Subcutaneous adipose tissue (tissue), 4 donors: ENCODE data around the gene SIK3. TPM values are rescaled to one million over a fixed set of nuclear protein-coding genes. Genes with fewer than 3 reads are reported as not detected.

ENCODE experiments used
- total RNA-seq, 4 donors: library from RNA; depleted of rRNA; stranded (reverse); fragments of >200 nt; gene quantifications; one replicate each; pipeline ENCODE4 v1.1.0, GENCODE V29; 2016
- TF ChIP-seq, protein P1 (sequence below): fragments of 450-650 bp; IDR thresholded peaks from one replicate; pipeline ENCODE4 v1.5.1; 2016; ENCODE audit warnings: low read depth, mild to moderate bottlenecking, control low read depth, antibody characterized with exemption, moderate library complexity

The SIK3 gene
- total RNA-seq, 4 donors from 2014 or later: 27.7 to 44.8 (median 40.3) TPM

- TF ChIP-seq, protein P1, sequence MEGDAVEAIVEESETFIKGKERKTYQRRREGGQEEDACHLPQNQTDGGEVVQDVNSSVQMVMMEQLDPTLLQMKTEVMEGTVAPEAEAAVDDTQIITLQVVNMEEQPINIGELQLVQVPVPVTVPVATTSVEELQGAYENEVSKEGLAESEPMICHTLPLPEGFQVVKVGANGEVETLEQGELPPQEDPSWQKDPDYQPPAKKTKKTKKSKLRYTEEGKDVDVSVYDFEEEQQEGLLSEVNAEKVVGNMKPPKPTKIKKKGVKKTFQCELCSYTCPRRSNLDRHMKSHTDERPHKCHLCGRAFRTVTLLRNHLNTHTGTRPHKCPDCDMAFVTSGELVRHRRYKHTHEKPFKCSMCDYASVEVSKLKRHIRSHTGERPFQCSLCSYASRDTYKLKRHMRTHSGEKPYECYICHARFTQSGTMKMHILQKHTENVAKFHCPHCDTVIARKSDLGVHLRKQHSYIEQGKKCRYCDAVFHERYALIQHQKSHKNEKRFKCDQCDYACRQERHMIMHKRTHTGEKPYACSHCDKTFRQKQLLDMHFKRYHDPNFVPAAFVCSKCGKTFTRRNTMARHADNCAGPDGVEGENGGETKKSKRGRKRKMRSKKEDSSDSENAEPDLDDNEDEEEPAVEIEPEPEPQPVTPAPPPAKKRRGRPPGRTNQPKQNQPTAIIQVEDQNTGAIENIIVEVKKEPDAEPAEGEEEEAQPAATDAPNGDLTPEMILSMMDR: no peak
Observed at GRCh38 chr11:116833816-116834534, 264.3 kb downstream of the SIK3 start.

DNA sequence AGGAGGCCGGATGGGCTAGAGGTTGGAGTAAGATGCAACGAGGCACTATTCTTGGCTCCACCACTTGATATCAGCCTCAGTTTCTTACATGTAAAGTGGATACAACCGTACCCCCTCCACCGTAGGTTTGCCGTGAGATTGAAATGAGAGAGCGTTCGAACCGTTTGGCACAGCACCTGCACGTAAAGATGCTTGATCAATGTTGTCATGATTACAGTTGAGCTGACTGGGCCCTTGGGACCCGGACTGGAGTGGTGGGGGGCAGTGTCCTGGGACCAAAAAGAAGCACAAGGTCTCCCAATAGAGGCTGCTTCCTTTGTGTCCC, 264.8 kb downstream of the SIK3 start:
- TF ChIP-seq, protein P1: no peak

DNA sequence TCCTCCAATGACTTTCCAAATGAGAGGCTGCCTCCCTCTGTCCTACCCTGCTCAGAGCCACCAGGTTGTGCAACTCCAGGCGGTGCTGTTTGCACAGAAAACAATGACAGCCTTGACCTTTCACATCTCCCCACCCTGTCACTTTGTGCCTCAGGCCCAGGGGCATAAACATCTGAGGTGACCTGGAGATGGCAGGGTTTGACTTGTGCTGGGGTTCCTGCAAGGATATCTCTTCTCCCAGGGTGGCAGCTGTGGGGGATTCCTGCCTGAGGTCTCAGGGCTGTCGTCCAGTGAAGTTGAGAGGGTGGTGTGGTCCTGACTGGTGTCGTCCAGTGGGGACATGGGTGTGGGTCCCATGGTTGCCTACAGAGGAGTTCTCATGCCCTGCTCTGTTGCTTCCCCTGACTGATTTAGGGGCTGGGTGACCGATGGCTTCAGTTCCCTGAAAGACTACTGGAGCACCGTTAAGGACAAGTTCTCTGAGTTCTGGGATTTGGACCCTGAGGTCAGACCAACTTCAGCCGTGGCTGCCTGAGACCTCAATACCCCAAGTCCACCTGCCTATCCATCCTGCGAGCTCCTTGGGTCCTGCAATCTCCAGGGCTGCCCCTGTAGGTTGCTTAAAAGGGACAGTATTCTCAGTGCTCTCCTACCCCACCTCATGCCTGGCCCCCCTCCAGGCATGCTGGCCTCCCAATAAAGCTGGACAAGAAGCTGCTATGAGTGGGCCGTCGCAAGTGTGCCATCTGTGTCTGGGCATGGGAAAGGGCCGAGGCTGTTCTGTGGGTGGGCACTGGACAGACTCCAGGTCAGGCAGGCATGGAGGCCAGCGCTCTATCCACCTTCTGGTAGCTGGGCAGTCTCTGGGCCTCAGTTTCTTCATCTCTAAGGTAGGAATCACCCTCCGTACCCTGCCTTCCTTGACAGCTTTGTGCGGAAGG, 265.6 kb downstream of the SIK3 start:
- TF ChIP-seq, protein P1: no peak

DNA sequence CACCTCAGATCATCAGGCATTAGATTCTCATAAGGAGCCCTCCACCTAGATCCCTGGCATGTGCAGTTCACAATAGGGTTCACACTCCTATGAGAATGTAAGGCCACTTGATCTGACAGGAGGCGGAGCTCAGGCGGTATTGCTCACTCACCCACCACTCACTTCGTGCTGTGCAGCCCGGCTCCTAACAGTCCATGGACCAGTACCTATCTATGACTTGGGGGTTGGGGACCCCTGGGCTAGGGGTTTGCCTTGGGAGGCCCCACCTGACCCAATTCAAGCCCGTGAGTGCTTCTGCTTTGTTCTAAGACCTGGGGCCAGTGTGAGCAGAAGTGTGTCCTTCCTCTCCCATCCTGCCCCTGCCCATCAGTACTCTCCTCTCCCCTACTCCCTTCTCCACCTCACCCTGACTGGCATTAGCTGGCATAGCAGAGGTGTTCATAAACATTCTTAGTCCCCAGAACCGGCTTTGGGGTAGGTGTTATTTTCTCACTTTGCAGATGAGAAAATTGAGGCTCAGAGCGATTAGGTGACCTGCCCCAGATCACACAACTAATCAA, 266.4 kb downstream of the SIK3 start:
- TF ChIP-seq, protein P1: no peak

GRCh38 chr11:116830184-116830912, 267.9 kb downstream of the SIK3 start:
- TF ChIP-seq, protein P1: no peak

DNA sequence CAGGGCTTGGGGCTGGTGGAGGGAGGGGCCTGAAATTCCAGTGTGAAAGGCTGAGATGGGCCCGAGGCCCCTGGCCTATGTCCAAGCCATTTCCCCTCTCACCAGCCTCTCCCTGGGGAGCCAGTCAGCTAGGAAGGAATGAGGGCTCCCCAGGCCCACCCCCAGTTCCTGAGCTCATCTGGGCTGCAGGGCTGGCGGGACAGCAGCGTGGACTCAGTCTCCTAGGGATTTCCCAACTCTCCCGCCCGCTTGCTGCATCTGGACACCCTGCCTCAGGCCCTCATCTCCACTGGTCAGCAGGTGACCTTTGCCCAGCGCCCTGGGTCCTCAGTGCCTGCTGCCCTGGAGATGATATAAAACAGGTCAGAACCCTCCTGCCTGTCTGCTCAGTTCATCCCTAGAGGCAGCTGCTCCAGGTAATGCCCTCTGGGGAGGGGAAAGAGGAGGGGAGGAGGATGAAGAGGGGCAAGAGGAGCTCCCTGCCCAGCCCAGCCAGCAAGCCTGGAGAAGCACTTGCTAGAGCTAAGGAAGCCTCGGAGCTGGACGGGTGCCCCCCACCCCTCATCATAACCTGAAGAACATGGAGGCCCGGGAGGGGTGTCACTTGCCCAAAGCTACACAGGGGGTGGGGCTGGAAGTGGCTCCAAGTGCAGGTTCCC, 268.6 kb downstream of the SIK3 start, which contains the start of gene APOC3:
Gene APOC3, plus strand, starts transcription at position 383 of the 659 bp plus-strand sequence. CDS start 676 bp downstream, outside the sequence.
- TF ChIP-seq, protein P1: no peak
